HG03280 (cell line): ENCODE data around the gene TRAF2.
"Not testable (repeated sequence)": the region's sequence is repeated elsewhere in the genome, so short reads cannot be mapped to it uniquely, and the experiment has no call there.

Experiments
- ATAC-seq: cut with Tn5 transposase; IDR thresholded peaks from one replicate; pipeline ENCODE4 v1.9.1; 2021; ENCODE audit warnings: mild to moderate bottlenecking, moderate library complexity; ENCODE audit not compliant: unreplicated experiment

Gene TRAF2

DNA sequence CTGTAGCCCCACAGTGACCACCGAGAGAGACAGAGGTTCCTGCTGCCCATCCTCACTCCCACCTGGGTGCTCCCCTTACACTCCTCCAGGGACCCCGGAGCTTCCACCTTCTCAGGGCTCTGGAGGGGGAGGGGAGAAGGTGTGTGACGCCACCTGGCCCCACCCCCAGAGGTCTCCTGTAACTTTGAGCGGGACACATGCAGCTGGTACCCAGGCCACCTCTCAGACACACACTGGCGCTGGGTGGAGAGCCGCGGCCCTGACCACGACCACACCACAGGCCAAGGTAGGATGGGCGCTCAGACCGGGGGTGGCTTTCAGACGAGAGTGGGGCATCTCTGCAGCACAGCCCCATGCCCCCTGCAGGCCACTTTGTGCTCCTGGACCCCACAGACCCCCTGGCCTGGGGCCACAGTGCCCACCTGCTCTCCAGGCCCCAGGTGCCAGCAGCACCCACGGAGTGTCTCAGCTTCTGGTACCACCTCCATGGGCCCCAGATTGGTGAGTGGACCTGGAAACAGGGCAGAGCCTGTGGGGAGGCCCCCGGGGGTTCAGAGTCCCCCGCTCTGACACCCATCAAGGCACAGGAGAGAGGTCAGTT, 29.7 kb upstream of the TRAF2 start:
- ATAC-seq: no peak

DNA sequence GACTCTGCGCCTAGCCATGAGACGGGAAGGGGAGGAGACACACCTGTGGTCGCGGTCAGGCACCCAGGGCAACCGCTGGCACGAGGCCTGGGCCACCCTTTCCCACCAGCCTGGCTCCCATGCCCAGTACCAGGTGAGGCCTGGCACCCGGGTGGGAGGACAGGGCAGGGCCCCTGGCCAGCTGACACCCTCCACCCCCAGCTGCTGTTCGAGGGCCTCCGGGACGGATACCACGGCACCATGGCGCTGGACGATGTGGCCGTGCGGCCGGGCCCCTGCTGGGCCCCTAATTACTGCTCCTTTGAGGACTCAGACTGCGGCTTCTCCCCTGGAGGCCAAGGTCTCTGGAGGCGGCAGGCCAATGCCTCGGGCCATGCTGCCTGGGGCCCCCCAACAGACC, 29.1 kb upstream of the TRAF2 start:
- ATAC-seq: no peak

DNA sequence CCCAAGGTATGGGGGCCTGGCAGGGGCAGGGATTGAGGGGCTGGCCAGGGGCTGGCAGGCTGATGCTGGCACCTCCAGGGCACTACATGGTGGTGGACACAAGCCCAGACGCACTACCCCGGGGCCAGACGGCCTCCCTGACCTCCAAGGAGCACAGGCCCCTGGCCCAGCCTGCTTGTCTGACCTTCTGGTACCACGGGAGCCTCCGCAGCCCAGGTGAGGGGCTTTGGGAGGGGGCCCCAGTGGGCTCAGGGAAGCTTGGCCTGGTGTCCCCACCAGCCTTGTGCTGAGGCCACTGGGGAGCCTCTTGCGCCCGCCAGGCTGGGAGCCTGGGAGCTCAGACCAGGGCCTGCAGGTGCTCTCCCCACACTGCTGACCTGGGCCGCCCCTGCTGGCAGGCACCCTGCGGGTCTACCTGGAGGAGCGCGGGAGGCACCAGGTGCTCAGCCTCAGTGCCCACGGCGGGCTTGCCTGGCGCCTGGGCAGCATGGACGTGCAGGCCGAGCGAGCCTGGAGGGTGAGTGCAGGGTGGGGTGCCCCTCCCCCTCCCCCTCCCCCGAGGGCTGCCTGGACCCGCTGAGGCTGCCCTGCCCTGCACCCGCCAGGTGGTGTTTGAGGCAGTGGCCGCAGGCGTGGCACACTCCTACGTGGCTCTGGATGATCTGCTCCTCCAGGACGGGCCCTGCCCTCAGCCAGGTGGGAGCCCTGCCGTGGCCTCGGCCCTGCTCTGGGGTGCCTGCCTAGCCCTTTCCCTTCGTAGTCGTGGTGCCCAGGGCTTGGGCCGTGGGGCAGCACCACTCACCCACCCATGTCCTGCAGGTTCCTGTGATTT, 28.5 kb upstream of the TRAF2 start:
- ATAC-seq: no peak

DNA sequence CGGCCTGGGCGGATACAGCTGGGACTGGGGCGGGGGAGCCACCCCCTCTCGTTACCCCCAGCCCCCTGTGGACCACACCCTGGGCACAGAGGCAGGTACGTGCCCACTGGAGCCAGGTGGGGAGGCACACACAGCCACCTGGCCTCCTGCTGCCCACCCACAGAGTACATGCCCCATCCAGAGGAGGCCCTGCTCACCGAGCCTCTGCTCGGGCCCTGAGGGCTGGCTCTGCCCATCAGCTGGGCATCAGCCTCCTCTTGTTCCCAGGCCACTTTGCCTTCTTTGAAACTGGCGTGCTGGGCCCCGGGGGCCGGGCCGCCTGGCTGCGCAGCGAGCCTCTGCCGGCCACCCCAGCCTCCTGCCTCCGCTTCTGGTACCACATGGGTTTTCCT, 27.9 kb upstream of the TRAF2 start:
- no peak for ATAC-seq

DNA sequence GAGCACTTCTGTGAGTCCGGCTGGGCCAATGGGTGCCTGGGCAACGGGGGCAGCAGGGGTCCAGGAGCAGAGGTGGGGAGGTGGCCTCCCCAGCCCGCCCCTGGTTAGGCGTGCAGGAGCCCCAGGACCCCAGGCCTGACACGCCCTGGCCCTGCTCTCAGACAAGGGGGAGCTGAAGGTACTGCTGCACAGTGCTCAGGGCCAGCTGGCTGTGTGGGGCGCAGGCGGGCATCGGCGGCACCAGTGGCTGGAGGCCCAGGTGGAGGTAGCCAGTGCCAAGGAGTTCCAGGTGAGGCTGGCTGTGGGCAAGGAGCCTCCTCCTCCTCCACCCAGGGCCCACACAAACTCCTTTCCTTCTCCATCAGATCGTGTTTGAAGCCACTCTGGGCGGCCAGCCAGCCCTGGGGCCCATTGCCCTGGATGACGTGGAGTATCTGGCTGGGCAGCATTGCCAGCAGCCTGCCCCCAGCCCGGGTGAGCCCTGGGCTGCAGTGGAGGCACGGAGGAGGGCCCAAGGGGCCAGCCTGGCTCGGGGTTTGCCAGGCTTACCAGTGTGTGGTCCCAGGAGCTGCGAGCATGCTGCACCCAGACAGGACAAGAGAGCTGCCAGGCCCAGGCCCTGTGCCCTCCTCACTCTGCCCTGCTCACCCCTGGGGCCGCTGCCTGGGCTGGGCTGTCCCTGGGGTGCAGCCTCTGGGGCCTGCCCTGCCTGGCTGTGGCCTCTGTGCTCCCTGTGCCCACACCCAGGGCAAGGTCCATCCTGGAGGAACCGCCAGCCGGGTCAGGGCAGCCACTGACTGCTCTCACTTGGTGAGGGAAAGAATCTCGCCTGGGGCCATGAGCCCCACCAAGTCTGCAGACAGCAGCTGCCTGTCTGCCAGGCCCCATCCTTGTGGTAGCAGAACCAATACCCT, 27.2 kb upstream of the TRAF2 start:
- no peak for ATAC-seq

DNA sequence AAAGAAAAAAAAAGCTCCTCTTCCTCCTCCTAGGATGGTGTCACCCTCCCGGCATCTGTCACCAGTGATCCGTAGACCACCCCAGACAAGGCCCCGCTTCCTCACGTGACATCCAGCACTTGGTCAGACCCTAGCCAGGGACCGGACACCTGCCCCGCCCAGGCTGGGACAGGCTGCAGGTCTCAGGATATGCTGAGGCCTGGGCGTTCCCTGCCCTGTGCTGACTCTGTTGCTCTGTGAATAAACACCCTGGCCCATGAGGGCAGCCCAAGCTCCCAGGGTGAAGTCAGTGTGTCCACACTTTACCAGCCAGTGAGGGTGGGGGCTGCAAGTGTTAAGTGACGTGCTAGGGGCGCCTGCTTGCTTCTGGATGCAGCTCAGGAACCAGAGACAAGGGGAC, 25.8 kb upstream of the TRAF2 start:
- no peak for ATAC-seq

DNA sequence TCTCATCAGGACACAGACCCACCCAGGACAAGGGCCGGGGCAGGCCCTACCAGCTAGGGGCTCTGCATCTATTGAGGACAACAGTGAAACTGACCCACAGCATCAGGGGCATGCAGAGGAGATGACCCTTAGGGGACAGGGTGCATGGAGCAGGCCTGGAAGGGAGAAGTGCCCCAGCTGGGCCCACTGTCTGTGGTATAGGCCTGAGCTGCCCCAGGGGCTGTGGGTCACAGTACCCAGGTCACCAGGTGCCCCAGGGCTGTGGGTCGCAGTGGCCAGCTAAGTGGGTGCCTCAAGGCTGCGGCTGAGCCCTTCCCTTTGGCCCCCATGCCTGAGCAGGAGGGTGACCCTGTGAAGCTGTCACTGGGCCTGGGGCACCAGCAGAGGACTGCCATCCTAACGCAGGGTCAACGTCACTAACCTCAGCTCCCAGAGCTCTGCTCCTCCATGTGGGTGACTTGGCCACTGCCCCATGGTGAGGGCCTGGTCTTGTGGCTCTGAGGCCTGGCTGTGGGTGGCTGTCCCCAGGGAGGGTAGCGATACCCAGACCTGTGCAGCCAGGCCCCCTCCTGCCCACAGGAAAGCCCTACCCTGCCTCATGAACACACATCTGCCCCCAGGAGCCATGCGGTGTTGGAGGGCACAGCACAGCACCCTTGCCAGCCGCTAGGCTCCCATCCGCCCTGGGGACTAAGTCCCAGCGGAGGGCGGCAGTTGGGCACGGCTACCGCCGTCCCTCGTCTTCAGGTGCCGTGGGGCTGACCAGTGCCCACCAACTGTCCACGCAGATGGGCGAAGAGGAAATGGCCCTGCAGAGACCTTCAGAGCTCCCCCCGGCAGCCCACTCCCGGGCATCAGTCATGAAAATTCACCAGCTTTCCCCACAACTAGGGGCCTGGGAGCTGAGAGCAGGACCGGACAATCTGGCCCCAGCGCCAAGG, 25.1 kb upstream of the TRAF2 start:
- no peak for ATAC-seq

DNA sequence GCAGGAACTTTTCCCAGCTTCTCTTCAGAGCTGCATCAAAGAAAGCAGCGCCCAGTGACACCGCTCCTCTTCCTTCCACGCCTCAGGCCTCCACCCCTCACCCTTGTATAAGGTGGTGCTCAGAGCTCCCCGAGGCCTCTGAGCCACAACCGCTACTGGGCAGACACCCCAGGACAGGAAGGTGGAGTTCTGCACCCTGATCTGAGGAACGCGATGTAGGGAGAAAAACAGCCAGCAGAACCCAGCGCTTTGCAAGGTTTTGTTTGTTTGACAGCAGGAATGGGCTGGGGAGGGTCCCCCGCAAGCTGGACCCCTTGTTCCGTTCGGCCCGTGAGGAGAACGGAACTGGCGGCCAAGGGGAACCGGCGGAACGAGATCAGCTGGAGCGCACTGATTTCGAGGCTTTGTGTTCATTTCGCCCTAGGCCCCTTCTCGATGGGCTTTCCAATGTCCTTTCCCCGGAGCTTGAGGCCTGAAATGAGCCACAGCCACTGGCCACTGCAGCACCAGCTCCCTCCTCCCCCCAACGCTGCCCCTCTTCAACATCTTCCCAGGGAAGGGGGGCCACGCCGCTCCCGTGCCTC, 24.4 kb upstream of the TRAF2 start:
- no peak for ATAC-seq

DNA sequence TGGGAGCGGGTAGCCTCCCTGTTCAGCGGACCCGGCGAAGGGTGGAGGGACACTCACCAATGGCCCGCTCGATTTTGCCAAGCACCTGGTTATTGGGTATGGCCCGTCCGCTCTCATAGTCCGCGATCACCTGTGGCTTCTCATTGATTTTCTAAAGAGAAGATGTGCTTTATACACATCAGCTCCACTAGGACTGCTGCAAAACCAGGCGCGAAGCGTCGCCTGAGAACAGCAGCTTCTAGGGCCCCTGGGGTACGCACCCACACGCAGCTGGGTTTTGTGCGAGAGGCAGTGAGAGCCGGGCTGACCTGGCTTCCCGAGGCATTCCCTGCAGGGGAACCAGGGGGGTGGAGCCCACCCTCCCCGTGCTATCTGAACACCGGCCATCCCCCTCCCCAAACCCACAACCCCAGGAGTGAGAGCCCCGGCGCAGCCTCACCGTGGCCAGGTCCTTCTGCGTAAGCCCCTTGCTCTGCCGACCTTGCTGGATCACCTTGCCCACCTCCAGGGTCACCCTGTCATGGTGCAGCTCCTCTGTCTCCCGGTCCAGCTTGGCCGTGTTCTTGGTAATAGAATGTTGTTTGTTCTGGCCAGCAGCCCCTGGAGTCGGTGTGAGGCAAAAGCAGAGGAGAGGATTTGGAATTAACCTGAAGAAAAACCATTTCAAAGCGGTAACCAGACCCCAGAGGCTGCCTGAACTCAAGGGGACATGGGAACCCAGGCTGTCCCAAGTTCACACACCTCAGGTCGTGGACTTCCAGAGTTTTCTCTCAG, 23.3 kb upstream of the TRAF2 start:
- no peak for ATAC-seq

DNA sequence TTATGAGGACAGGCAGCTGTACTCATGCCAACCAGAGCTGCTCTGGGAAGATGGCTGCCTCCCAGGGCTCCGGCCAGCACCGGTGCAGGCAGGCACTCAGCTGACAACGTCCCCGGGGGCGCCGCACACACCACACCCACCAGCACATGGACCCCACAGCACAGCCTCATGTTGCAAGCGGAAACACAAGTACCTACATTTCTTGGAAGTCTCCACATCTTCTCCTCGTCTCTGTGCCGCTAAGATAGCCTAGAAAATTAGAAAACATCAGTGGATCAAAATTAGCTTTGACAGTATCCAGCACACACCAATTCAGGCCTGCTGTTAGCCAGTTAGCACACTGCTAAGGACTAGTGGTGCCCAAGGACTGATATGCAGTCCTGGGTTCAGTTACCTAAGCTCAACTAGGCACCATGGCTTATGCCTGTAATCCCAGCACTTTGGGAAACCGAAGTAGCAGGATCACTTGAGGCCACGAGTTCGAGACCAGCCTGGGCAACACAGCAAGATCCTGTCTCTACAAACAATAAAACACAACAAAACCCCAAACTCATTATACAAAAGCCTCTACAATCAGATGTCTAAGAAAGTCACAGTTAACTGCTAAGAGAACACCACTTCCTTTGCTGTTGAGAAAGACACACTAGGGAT, 22.6 kb upstream of the TRAF2 start:
- no peak for ATAC-seq

DNA sequence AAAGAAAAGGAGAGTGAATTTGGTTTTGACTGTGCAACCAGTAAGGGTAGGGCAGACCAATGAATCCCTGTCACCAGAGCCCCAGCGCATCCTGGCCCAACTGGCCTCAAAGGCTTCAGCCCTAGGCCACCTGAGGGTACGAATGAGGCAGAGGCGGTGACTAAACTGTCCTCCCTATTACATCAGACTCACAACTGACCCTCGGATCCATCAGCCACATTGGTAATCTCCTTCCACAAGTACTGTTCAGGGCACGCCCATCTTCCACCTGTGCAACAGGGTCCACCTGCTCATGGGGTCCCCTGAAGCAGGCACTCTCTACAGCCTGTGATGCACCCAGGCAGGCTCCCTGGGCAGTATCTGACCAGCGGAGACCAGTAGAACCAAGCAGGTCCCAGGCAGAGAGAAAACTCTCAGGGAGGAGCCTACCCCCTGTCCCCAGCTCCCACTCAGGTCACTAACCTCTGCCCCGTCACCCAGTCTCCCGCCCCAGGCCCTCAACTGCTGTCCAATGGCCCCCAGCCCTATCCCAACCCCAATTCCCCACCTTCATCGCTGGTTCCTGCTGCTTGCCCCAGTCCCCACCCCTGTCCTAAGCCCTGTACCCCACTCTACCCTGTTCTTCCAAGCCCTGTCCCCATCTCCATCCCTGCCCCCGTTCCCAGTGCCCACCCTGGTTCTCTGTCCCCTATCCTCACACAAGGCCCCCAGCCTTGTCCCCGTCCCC, 21.1 kb upstream of the TRAF2 start:
- ATAC-seq: no peak

DNA sequence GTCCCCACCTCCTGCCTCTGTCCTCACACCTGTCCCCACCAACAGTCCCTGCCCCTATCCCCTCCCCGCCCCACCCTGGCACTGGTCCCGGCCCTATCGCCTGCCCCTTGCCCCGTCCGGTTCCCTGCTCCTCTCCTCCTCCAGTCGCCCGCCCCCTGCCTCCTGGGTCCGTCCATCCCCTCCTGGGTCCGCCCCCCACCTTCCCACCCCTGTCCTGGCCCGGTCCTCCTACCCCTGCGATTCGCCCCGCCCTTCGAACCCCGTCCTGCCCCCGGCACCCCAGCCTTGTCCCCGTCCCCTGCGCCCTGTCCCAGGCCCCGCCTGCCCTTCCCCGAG, 20.6 kb upstream of the TRAF2 start:
- ATAC-seq: no peak

DNA sequence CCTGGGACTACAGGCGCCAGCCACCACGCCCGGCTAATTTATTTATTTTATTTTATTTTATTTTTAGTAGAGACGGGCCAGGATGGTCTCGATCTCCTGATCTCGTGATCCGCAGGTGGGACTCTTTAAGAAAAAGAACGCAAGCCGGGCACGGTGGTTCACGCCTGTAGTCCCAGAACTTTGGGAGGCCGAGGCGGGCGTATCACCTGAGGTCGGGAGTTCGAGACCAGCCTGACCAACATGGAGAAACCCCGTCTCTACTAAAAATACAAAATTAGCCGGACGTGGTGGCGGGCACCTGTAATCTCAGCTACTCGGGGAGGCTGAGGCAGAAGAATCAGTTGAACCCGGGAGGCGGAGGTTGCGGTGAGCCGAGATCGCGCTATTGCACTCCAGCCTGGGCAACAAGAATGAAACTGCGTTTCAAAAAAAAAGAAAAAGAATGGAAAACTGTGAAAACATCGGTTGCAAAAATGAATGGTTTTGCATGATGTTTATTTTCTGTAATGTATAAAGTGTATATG, 19.4 kb upstream of the TRAF2 start:
- ATAC-seq: not testable (repeated sequence)

DNA sequence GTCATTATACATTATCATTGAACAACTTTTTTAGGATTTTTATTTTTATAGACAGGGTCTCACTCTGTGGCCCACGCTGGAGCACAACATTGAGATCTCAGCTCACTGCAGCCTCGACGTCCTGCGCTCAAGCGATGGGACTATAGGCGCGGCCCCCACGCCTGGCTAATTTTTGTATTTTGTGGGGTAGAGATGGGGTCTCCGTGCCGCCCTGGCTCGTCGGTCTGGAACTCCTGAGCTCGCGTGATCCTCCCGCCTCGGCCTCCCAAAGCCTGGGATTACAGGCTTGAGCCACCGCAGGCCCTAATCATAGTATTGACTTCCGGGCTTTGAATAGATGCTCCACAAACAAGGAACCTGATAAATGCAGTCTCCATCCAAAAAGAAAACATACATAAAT, 18.8 kb upstream of the TRAF2 start:
- ATAC-seq: no peak

DNA sequence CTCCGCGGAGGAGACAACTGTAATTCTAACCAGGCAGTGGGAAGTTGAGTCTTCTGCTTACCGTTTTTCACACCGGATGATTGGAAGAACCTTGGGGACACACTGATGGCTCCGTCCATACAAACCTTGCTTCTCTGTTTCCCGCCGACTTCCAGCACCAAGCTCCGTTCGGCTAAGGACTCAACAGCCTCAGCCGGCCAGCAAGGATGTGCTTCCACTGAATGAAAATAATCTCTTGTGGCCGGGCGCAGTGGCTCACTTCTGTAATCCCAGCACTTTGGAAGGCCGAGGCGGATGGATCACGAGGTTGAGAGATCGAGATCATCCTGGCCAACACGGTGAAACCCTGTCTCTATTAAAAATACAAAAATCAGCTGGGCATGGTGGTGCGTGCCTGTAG, 18.4 kb upstream of the TRAF2 start:
- no peak for ATAC-seq

DNA sequence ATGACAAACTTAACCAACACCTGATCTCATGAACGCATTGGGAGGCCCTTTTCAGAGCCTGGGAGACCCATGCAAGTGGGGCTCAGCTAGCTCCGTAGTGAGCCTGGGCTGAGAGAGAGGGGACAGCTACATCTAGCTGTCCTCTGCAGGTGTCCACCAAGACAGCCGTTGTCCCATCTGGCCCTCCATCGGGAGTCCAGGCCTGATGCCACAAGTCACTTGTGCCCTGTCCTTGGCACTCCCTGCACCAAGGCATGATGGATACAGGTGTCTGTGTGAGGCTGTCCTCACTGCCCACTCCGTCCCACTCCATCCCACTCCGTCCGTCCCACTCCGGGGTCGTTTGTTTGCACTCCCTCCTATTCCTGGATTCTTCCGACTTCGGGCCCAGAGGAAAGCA, 17.7 kb upstream of the TRAF2 start:
- ATAC-seq: no peak

DNA sequence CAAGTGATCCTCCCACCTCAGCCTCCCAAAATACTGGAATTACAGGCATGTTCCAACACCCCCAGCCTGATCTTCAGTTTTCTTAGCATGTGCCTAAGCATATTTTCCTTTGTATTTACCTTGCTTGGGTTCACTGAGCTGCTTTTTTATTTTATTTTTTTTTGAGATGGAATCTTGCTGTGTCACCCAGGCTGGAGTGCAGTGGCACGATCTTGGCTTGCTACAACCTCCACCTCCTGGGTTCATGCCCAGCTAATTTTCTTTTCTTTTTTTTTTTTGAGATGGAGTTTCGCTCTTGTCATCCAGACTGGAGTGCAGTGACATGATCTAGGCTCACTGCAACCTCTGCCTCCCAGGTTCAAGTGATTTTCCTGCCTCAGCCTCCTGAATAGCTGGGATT, 16.7 kb upstream of the TRAF2 start:
- not testable (repeated sequence) for ATAC-seq

DNA sequence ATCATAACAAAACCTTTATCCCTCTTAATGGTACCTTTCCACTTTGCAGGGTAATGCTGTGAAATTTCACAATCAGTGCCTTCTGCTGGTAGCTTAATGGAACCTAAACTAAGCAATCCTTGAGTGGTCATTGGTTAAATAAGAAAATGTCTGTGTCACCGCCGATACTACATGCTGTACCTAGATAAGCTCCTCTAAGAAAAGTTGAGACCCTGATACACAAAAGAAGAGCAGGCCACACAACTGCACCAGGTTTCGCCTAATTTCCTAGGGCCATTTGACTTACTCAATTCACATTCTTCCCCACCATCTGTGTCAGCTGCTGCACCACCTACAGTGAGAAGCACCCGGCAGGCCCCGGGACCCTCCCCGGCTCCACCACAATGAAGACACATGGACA, 11.2 kb upstream of the TRAF2 start:
- ATAC-seq: no peak
